Measurements from ENCODE around the gene DSE.

DSE gene

GRCh38 chr6:116413357-116413756 lies 42.6 kb downstream of the DSE start:
- no peak for DNase-seq (ENCODE audit: low read depth)

DNA sequence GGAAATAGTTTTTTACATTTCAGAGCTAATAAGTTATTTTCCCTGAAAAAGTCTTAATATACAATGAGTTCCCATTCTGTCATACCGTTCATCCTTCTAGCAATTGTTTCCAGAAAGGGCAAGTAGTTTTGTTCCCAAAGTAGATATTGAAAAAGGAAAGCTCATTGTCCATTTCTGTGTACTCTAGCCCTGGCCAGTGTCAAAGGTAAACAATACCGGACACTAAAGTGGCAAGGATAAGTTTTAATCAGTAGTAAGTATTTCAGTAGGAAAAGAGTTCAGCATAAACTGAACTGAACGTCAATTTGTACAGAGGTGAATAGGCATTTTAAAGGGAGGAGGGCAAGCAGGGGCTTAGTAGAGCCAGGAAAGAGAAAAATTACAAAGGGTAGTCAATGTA lies 46.9 kb downstream of the DSE start:
- DNase-seq (ENCODE audit: low read depth) = no peak

GRCh38 chr6:116419069-116419786 lies 48.5 kb downstream of the DSE start:
- no peak for DNase-seq (ENCODE audit: low read depth)

DNA sequence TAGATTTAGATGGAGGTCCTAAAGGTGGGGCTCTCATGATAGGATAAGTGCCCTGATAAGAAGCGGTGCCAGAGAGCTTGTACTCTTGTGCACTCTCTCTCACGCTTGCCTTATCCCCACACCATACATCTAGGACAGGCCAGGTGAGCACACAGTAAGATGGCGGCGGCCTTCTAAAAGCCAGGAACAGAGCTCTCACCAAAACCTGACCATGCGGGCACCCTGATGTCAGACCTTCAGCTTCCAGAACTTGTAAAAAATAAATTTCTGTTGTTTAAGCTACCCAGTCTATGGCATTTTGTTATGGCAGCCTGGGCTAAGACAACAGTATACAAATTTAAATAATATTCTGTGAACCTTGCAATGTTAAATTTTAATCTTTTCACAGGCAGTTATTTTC lies 49.6 kb downstream of the DSE start:
- DNase-seq (ENCODE audit: low read depth) = no peak

DNA sequence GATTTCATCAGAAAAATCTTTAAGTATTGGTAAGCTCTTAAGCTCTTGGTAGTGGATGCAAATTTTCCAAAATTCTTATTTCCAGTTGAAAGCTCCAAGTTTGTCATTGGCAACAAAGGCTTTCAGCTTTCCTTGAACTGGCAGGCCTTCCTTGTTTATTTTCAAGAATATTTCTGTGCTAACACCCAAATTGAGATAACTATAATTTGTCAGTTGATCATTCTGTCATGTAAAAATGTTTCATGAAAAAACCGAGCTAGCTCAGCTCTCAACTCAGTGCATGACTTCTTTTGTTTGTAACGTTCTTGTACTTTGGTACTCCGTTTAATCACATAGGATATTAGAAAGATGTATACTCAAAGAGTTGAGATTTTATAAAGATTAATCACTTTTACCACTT lies 51.5 kb downstream of the DSE start:
- no peak for DNase-seq (ENCODE audit: low read depth)

- DNase-seq (ENCODE audit: low read depth) = no peak
These were observed 53.3 kb downstream of the DSE start for GRCh38 chr6:116424001-116424400.

GRCh38 chr6:116426551-116426950 lies 55.8 kb downstream of the DSE start:
- DNase-seq (ENCODE audit: low read depth) = no peak

GRCh38 chr6:116429111-116429510 lies 58.4 kb downstream of the DSE start:
- no peak for DNase-seq (ENCODE audit: low read depth)

DNA sequence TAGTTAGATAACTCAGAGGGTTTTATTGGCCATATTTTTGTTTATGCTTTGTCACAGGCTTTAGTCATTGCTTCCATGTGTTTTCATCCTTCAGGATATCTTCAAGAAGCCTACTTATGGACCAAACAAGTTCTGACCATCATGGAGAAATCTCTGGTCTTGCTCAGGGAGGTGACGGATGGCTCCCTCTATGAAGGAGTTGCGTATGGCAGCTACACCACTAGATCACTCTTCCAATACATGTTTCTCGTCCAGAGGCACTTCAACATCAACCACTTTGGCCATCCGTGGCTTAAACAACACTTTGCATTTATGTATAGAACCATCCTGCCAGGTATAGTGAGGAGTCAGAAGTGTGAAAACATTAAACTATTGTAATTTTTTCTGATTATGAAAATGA lies 60.1 kb downstream of the DSE start:
- DNase-seq (ENCODE audit: low read depth) = no peak

- DNase-seq (ENCODE audit: low read depth) = no peak
These were observed 61.3 kb downstream of the DSE start for GRCh38 chr6:116431964-116432595.

DNA sequence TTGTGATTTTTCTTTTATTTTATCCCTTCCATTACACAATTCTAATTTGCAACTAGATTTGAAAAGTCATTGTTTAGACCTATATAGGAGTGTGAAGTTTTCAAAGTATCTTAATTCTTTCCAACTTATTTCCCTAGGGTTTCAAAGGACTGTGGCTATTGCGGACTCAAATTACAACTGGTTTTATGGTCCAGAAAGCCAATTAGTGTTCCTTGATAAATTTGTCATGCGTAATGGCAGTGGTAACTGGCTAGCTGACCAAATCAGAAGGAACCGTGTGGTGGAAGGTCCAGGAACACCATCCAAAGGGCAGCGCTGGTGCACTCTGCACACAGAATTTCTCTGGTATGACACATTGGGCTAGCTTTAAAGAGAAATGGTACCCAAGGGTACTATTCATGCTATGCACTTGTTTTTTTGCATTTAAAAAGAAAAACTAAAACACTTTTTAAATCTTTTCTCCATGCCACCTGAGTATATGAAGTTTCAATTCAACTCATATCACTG lies 62.5 kb downstream of the DSE start:
- no peak for DNase-seq (ENCODE audit: low read depth)

GRCh38 chr6:116434056-116434725 lies 63.4 kb downstream of the DSE start:
- no peak for DNase-seq (ENCODE audit: low read depth)

GRCh38 chr6:116436586-116436985 lies 65.8 kb downstream of the DSE start:
- DNase-seq (ENCODE audit: low read depth) = no peak

DNA sequence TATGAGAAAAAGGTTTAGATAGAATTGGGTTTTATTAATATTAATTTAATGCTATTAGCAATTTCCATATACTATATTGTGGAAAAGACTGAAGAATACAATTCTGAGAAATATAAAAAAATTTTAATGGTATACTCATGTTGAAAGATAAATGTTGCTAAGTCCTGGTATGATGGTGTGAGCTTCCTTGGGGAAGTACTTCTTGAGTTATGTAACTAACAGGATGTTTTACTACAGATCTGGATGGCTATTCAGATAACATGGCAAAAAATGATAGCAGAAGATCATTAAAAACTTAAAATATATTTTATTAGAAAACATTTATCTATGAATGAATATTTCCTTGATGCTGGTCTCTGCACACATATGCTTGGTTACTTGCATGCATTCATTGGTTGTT lies 66.9 kb downstream of the DSE start:
- DNase-seq (ENCODE audit: low read depth) = no peak

- DNase-seq (ENCODE audit: low read depth) = no peak
These were observed 68.1 kb downstream of the DSE start for GRCh38 chr6:116438590-116439448.

GRCh38 chr6:116439522-116440051 lies 68.8 kb downstream of the DSE start:
- DNase-seq (ENCODE audit: low read depth) = no peak

GRCh38 chr6:116443105-116443504 lies 72.4 kb downstream of the DSE start:
- DNase-seq (ENCODE audit: low read depth) = no peak

GRCh38 chr6:116444092-116444491 lies 73.3 kb downstream of the DSE start:
- no peak for DNase-seq (ENCODE audit: low read depth)

GRCh38 chr6:116444575-116444974 lies 73.8 kb downstream of the DSE start:
- no peak for DNase-seq (ENCODE audit: low read depth)

- no peak for DNase-seq (ENCODE audit: low read depth)
These were observed 74.4 kb downstream of the DSE start for GRCh38 chr6:116445102-116445501.

DNA sequence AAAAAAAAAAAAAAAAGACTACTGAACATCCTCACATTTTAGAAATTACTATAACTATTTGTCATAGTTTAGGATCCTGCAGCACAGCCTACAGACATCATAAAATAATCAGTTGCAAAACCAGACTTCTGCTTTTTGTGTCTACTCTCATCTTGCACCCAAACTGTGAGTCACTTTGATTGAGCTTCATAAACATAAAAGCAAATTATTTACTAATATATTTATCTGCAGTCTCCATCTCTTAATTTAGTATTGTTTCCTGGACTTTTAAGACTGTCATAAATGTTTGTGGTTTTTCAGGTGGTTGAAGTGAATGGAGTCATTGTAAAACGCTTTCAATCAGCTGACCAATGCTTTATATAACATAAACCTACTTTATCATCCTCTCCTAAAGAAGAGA lies 75.7 kb downstream of the DSE start:
- DNase-seq (ENCODE audit: low read depth) = no peak

- DNase-seq (ENCODE audit: low read depth) = no peak
These were observed 76.3 kb downstream of the DSE start for GRCh38 chr6:116447052-116447451.
